HG02870 (cell line): ENCODE measurements around the gene POLR2L.

Source experiments
- ATAC-seq: cut with Tn5 transposase; IDR thresholded peaks from one replicate; pipeline ENCODE4 v1.9.1; 2021; ENCODE audit warnings: mild to moderate bottlenecking, moderate library complexity; ENCODE audit not compliant: unreplicated experiment

The POLR2L gene

GRCh38 chr11:828506-829175, 13.7 kb downstream of the POLR2L start:
- ATAC-seq = no peak

GRCh38 chr11:827897-828192, 14.5 kb downstream of the POLR2L start, which contains the start of gene CRACR2B:
CRACR2B (plus strand) TSS chr11:827919; CDS start chr11:828608, 689 bp downstream.
- ATAC-seq = no peak

GRCh38 chr11:827146-827896, 15.0 kb downstream of the POLR2L start:
- no peak for ATAC-seq

- ATAC-seq = no peak
Measured at GRCh38 chr11:826836-827145, 15.5 kb downstream of the POLR2L start.

GRCh38 chr11:826227-826621, 16.1 kb downstream of the POLR2L start:
- no peak for ATAC-seq

- ATAC-seq = no peak
Measured at GRCh38 chr11:825366-826226, 16.7 kb downstream of the POLR2L start.

- ATAC-seq = no peak
Measured at GRCh38 chr11:824942-825341, 17.4 kb downstream of the POLR2L start.

GRCh38 chr11:824292-824880, 17.9 kb downstream of the POLR2L start:
- ATAC-seq = no peak

- no peak for ATAC-seq
Measured at GRCh38 chr11:823441-824291, 18.7 kb downstream of the POLR2L start.

GRCh38 chr11:821512-822371, 20.6 kb downstream of the POLR2L start:
- ATAC-seq = no peak

GRCh38 chr11:820655-821511, 21.4 kb downstream of the POLR2L start:
- ATAC-seq = no peak

- peak; percentile 54 for ATAC-seq
Measured at GRCh38 chr11:819943-820649, 22.2 kb downstream of the POLR2L start.

GRCh38 chr11:819129-819931, 23.0 kb downstream of the POLR2L start:
- peak; percentile 64 for ATAC-seq

- ATAC-seq = no peak
Measured at GRCh38 chr11:818396-819128, 23.8 kb downstream of the POLR2L start, which contains the start of gene PNPLA2. PNPLA2 (plus strand) TSS chr11:818914; CDS start chr11:819719, 805 bp downstream.

GRCh38 chr11:816433-816779, 25.9 kb downstream of the POLR2L start:
- ATAC-seq = no peak

GRCh38 chr11:815675-816432, 26.5 kb downstream of the POLR2L start:
- ATAC-seq = no peak
